GM23338 (cell line): ENCODE data around the gene C22orf39. TPM values are rescaled to one million over a fixed set of nuclear protein-coding genes. Genes with fewer than 3 reads are reported as not detected.
A peak's percentile ranks its signal among the peaks of the same experiment; 100 is the strongest.

Experiments used
- ATAC-seq: fragments of 200-7000 bp; cut with Tn5 transposase; 3 replicates; pipeline ENCODE4 v1.9.1; 2020
- DNase-seq: peaks from one replicate; pipeline ENCODE4 v3.0.0-alpha.2; 2015; ENCODE audit warnings: low spot score
- H2AFZ ChIP-seq: fragments of 200-600 bp; sonication (generic); 2 replicates; pipeline ENCODE4 v1.8.0; 2016; ENCODE audit warnings: antibody characterized with exemption, mild to moderate bottlenecking, moderate library complexity
- H3F3A ChIP-seq: fragments of 200-600 bp; sonication (generic); replicated peaks from 2 replicates; pipeline ENCODE4 v1.8.0; 2017; ENCODE audit warnings: antibody characterized with exemption, mixed run types, low read depth
- H3K27ac ChIP-seq: fragments of 200-600 bp; sonication (generic); 2 replicates; pipeline ENCODE4 v1.6.1; 2016; ENCODE audit warnings: low read depth
- H3K27me3 ChIP-seq: fragments of 200-600 bp; sonication (generic); 2 replicates; pipeline ENCODE4 v1.8.0; 2016; ENCODE audit warnings: mild to moderate bottlenecking, mixed run types, moderate library complexity; ENCODE audit not compliant: insufficient read depth
- H3K36me3 ChIP-seq: fragments of 200-600 bp; sonication (generic); 2 replicates; pipeline ENCODE4 v1.8.0; 2016; ENCODE audit warnings: mild to moderate bottlenecking; ENCODE audit not compliant: insufficient read depth
- H3K4me1 ChIP-seq: fragments of 200-600 bp; sonication (generic); 2 replicates; pipeline ENCODE4 v1.8.0; 2016; ENCODE audit warnings: mild to moderate bottlenecking, moderate library complexity; ENCODE audit not compliant: insufficient read depth
- H3K4me2 ChIP-seq: fragments of 200-600 bp; sonication (generic); 2 replicates; pipeline ENCODE4 v1.7.1; 2017; ENCODE audit warnings: mixed run types
- H3K4me3 ChIP-seq: fragments of 200-600 bp; sonication (generic); 2 replicates; pipeline ENCODE4 v1.6.1; 2016; ENCODE audit warnings: mixed run types
- H3K79me2 ChIP-seq: fragments of 200-600 bp; sonication (generic); replicated peaks from 2 replicates; pipeline ENCODE4 v1.8.0; 2017; ENCODE audit warnings: mild to moderate bottlenecking; ENCODE audit not compliant: insufficient read depth
- H3K9me2 ChIP-seq: fragments of 200-600 bp; sonication (generic); 2 replicates; pipeline ENCODE4 v1.8.0; 2017; ENCODE audit not compliant: insufficient read depth
- H4K20me1 ChIP-seq: fragments of 200-600 bp; sonication (generic); replicated peaks from 2 replicates; pipeline ENCODE4 v1.8.0; 2017; ENCODE audit warnings: mild to moderate bottlenecking; ENCODE audit not compliant: insufficient read depth
- H3K27ac Mint-ChIP-seq: 2 replicates; pipeline ENCODE4 v1.8.0; 2020; ENCODE audit warnings: inconsistent platforms, mild to moderate bottlenecking, moderate library complexity, mixed read lengths
- H3K27me3 Mint-ChIP-seq: 3 replicates; pipeline ENCODE4 v1.8.0; 2022; ENCODE audit warnings: low read depth, mild to moderate bottlenecking, moderate library complexity, mixed read lengths, inconsistent platforms; ENCODE audit not compliant: insufficient read depth, poor library complexity
- H3K36me3 Mint-ChIP-seq: 3 replicates; pipeline ENCODE4 v1.8.0; 2021; ENCODE audit warnings: low read depth, mild to moderate bottlenecking, inconsistent platforms, moderate library complexity, mixed read lengths
- H3K4me1 Mint-ChIP-seq: 3 replicates; pipeline ENCODE4 v1.8.0; 2020; ENCODE audit warnings: mild to moderate bottlenecking, inconsistent platforms, mixed read lengths
- H3K4me3 Mint-ChIP-seq: 3 replicates; pipeline ENCODE4 v1.8.0; 2021; ENCODE audit warnings: moderate library complexity, mild to moderate bottlenecking, inconsistent platforms, mixed read lengths
- H3K9me3 Mint-ChIP-seq: 3 replicates; pipeline ENCODE4 v1.8.0; 2020; ENCODE audit warnings: moderate library complexity, mild to moderate bottlenecking, inconsistent platforms, mixed read lengths
- CREB1 ChIP-seq: fragments of 250-450 bp; sonication (Bioruptor Pico); IDR thresholded peaks from 2 replicates; pipeline ENCODE4 v1.5.0; 2020; ENCODE audit warnings: low read depth, mild to moderate bottlenecking, moderate library complexity
- EZH2 ChIP-seq: fragments of 200-600 bp; sonication (generic); IDR thresholded peaks from one replicate; pipeline ENCODE4 v1.8.0; 2017; ENCODE audit warnings: antibody characterized with exemption, mild to moderate bottlenecking, low read depth; ENCODE audit not compliant: unreplicated experiment
- EZH2phosphoT487 ChIP-seq: fragments of 200-600 bp; sonication (generic); IDR thresholded peaks from one replicate; pipeline ENCODE4 v1.8.1; 2018; ENCODE audit warnings: antibody characterized with exemption; ENCODE audit not compliant: unreplicated experiment
- JUNB ChIP-seq: IDR thresholded peaks from one replicate; pipeline ENCODE4 v1.6.1; 2016; ENCODE audit warnings: antibody characterized with exemption; ENCODE audit not compliant: unreplicated experiment
- NANOG ChIP-seq: IDR thresholded peaks from 2 replicates; pipeline ENCODE4 v1.6.1; 2016; ENCODE audit warnings: antibody characterized with exemption, borderline replicate concordance
- POLR2AphosphoS5 ChIP-seq: IDR thresholded peaks from 2 replicates; pipeline ENCODE4 v1.6.1; 2016; ENCODE audit warnings: antibody characterized with exemption, low read depth
- REST ChIP-seq: IDR thresholded peaks from one replicate; pipeline ENCODE4 v1.6.1; 2018; ENCODE audit warnings: antibody characterized with exemption; ENCODE audit not compliant: unreplicated experiment
- STAT1 ChIP-seq: IDR thresholded peaks from one replicate; pipeline ENCODE4 v1.6.1; 2016; ENCODE audit warnings: antibody characterized with exemption; ENCODE audit not compliant: unreplicated experiment
- ZNF114 ChIP-seq: fragments of 250-450 bp; sonication (Bioruptor Pico); IDR thresholded peaks from 2 replicates; pipeline ENCODE4 v1.5.0; 2020; ENCODE audit warnings: mild to moderate bottlenecking, moderate library complexity
- ZNF331 ChIP-seq: fragments of 250-450 bp; sonication (Bioruptor Pico); IDR thresholded peaks from 2 replicates; pipeline ENCODE4 v1.5.0; 2020; ENCODE audit warnings: low read depth, mild to moderate bottlenecking, moderate library complexity
- polyA plus RNA-seq: library from polyadenylated mRNA; unstranded; fragments of >200 nt; fragmentation: Nextera tagmentation; extraction: Ambion mirVana; gene quantifications from 2 replicates; pipeline ENCODE4 v1.2.1, GENCODE V29; 2016
- total RNA-seq: library from RNA; depleted of rRNA; stranded (reverse); fragments of >200 nt; shearing (Covaris generic); gene quantifications from 2 replicates; pipeline ENCODE4 v1.2.3, GENCODE V29; 2014
- TF ChIP-seq, protein P1 (sequence below): IDR thresholded peaks from 2 replicates; pipeline ENCODE4 v1.6.1; 2016; ENCODE audit warnings: antibody characterized with exemption
- TF ChIP-seq, protein P2 (sequence below), 2 experiments: fragments of 200-600 bp in 1 of 2; sonication (generic) in 1 of 2; conservative IDR thresholded peaks; 2 replicates each; pipeline versions ENCODE4 v1.5.1 to v1.6.1; 2016 to 2017; ENCODE audit warnings: antibody characterized with exemption in 2 of 2, low read depth in 2 of 2, mild to moderate bottlenecking in 2 of 2, moderate library complexity in 1 of 2
- TF ChIP-seq, protein P3 (sequence below): fragments of 250-450 bp; sonication (Bioruptor Pico); IDR thresholded peaks from 2 replicates; pipeline ENCODE4 v1.5.0; 2020; ENCODE audit warnings: mild to moderate bottlenecking, moderate library complexity

Gene C22orf39
- total and polyA plus RNA-seq, 2 experiments from 2014 or later, result 37.4 to 40.2 TPM

DNA sequence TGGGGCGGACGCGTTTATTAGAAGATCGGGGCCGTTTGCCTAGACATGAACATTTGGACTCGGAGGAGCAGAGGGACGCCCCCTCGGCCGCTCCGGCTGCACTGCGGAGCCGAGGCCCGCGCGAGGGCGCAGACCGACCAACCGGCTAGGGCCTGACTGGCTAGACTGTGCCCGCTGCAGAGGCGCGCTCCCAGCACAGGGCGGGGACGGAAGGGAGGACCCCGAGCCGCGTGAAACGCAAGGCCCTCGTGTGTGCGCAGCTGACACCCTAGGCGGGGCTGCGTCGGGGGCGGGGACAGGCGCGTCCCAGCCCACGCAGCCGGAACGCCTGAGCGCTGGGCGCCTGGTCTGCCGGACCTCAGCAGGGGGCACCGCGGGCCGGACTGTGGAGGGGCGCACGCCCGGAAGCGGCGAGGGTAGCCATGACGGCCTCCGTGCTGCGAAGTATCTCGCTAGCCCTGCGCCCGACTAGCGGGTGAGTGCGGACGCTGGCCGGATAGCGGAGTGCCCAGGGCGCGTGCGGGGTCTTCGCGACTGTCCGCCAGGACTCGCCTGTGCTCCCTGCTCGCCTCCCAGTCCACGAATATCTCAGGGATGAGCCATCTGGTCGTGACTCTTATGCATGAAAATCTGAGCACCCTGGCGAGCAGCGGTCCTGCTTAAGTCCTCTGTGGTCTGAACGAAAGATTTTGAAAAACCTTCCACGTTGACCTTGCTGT is 15.2 kb downstream of the C22orf39 start, which contains the start of gene MRPL40:
Gene MRPL40, plus strand, starts transcription at position 413 of the 719 bp plus-strand sequence. Its CDS starts 10 bp downstream, at position 423.
- Histone ChIP-seq H3K4me1 (peaks cover 19% of the 10 kb centered on the region), H3K27ac (peak within 1 kb of the TSS; percentile 93), H2AFZ (peak within 1 kb of the TSS; percentile 91), H3K4me2 (peak within 1 kb of the TSS; percentile 91), H3K4me3 (peak within 1 kb of the TSS; percentile 95), H3K27me3 (no peaks in the 10 kb centered on the region), H3K79me2 (peaks cover 39% of the 10 kb centered on the region), H3K36me3 (no peaks in the 10 kb centered on the region), H3F3A (peaks cover 13% of the 10 kb centered on the region; the same call in 1 of the 2 replicates), H4K20me1 (peaks cover 41% of the 10 kb centered on the region), H3K9me2 (no peaks in the 10 kb centered on the region)
- Mint-ChIP-seq H3K4me3 (peak within 1 kb of the TSS; percentile 85), H3K4me1 (peaks cover 21% of the 10 kb centered on the region), H3K36me3 (peaks cover 23% of the 10 kb centered on the region), H3K27ac (peak within 1 kb of the TSS; percentile 88), H3K27me3 (peaks cover 13% of the 10 kb centered on the region), H3K9me3 (no peaks in the 10 kb centered on the region)
- ATAC-seq, result peak; percentile 83
- TF ChIP-seq, protein P1, sequence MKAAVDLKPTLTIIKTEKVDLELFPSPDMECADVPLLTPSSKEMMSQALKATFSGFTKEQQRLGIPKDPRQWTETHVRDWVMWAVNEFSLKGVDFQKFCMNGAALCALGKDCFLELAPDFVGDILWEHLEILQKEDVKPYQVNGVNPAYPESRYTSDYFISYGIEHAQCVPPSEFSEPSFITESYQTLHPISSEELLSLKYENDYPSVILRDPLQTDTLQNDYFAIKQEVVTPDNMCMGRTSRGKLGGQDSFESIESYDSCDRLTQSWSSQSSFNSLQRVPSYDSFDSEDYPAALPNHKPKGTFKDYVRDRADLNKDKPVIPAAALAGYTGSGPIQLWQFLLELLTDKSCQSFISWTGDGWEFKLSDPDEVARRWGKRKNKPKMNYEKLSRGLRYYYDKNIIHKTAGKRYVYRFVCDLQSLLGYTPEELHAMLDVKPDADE, result peak; percentile 31; the same call in 1 of the 2 replicates
- TF ChIP-seq REST, result no peak
- no peak for TF ChIP-seq EZH2
- no peak for TF ChIP-seq ZNF331 (CRISPR knock-in tag)
- no peak for TF ChIP-seq EZH2phosphoT487
- TF ChIP-seq ZNF114, result no peak
- no peak for TF ChIP-seq NANOG
- TF ChIP-seq, protein P2, sequence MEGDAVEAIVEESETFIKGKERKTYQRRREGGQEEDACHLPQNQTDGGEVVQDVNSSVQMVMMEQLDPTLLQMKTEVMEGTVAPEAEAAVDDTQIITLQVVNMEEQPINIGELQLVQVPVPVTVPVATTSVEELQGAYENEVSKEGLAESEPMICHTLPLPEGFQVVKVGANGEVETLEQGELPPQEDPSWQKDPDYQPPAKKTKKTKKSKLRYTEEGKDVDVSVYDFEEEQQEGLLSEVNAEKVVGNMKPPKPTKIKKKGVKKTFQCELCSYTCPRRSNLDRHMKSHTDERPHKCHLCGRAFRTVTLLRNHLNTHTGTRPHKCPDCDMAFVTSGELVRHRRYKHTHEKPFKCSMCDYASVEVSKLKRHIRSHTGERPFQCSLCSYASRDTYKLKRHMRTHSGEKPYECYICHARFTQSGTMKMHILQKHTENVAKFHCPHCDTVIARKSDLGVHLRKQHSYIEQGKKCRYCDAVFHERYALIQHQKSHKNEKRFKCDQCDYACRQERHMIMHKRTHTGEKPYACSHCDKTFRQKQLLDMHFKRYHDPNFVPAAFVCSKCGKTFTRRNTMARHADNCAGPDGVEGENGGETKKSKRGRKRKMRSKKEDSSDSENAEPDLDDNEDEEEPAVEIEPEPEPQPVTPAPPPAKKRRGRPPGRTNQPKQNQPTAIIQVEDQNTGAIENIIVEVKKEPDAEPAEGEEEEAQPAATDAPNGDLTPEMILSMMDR (conservative IDR thresholded peaks at IDR 0.05; ENCODE audit: low read depth in 2 of 2), result no peak
- TF ChIP-seq, protein P3, sequence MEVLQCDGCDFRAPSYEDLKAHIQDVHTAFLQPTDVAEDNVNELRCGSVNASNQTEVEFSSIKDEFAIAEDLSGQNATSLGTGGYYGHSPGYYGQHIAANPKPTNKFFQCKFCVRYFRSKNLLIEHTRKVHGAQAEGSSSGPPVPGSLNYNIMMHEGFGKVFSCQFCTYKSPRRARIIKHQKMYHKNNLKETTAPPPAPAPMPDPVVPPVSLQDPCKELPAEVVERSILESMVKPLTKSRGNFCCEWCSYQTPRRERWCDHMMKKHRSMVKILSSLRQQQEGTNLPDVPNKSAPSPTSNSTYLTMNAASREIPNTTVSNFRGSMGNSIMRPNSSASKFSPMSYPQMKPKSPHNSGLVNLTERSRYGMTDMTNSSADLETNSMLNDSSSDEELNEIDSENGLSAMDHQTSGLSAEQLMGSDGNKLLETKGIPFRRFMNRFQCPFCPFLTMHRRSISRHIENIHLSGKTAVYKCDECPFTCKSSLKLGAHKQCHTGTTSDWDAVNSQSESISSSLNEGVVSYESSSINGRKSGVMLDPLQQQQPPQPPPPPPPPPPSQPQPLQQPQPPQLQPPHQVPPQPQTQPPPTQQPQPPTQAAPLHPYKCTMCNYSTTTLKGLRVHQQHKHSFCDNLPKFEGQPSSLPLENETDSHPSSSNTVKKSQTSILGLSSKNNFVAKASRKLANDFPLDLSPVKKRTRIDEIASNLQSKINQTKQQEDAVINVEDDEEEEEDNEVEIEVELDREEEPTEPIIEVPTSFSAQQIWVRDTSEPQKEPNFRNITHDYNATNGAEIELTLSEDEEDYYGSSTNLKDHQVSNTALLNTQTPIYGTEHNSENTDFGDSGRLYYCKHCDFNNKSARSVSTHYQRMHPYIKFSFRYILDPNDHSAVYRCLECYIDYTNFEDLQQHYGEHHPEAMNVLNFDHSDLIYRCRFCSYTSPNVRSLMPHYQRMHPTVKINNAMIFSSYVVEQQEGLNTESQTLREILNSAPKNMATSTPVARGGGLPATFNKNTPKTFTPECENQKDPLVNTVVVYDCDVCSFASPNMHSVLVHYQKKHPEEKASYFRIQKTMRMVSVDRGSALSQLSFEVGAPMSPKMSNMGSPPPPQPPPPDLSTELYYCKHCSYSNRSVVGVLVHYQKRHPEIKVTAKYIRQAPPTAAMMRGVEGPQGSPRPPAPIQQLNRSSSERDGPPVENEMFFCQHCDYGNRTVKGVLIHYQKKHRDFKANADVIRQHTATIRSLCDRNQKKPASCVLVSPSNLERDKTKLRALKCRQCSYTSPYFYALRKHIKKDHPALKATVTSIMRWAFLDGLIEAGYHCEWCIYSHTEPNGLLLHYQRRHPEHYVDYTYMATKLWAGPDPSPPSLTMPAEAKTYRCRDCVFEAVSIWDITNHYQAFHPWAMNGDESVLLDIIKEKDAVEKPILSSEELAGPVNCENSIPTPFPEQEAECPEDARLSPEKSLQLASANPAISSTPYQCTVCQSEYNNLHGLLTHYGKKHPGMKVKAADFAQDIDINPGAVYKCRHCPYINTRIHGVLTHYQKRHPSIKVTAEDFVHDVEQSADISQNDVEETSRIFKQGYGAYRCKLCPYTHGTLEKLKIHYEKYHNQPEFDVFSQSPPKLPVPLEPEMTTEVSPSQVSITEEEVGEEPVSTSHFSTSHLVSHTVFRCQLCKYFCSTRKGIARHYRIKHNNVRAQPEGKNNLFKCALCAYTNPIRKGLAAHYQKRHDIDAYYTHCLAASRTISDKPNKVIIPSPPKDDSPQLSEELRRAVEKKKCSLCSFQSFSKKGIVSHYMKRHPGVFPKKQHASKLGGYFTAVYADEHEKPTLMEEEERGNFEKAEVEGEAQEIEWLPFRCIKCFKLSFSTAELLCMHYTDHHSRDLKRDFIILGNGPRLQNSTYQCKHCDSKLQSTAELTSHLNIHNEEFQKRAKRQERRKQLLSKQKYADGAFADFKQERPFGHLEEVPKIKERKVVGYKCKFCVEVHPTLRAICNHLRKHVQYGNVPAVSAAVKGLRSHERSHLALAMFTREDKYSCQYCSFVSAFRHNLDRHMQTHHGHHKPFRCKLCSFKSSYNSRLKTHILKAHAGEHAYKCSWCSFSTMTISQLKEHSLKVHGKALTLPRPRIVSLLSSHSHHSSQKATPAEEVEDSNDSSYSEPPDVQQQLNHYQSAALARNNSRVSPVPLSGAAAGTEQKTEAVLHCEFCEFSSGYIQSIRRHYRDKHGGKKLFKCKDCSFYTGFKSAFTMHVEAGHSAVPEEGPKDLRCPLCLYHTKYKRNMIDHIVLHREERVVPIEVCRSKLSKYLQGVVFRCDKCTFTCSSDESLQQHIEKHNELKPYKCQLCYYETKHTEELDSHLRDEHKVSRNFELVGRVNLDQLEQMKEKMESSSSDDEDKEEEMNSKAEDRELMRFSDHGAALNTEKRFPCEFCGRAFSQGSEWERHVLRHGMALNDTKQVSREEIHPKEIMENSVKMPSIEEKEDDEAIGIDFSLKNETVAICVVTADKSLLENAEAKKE (CRISPR knock-in tag), result no peak
- peak; percentile 73 for TF ChIP-seq POLR2AphosphoS5
- peak; percentile 83 for TF ChIP-seq CREB1 (CRISPR knock-in tag)
- no peak for TF ChIP-seq STAT1
- TF ChIP-seq JUNB, result no peak
- peak; percentile 89 for DNase-seq
